Neural cell (in vitro differentiated cells): Measurements from ENCODE around the gene ADD2. TPM values are rescaled to one million over a fixed set of nuclear protein-coding genes. Genes with fewer than 3 reads are reported as not detected.

Source experiments
- H2AFZ ChIP-seq: fragments of 200-600, 300-800 bp; sonication (generic), shearing (Covaris generic); 2 replicates; pipeline ENCODE4 v1.6.0; 2014; ENCODE audit warnings: low read depth, mild to moderate bottlenecking, antibody characterized with exemption, low read length, moderate library complexity
- H3F3A ChIP-seq: fragments of 200-600 bp; shearing (Covaris generic); 2 replicates; pipeline ENCODE4 v1.6.1; 2016; ENCODE audit warnings: mild to moderate bottlenecking, moderate library complexity, mixed read lengths, antibody characterized with exemption, low read length; ENCODE audit not compliant: insufficient read depth, poor library complexity, severe bottlenecking
- H3K27ac ChIP-seq: fragments of 200-600, 300-800 bp; sonication (generic), shearing (Covaris generic); 2 replicates; pipeline ENCODE4 v1.5.1; 2014; ENCODE audit warnings: mild to moderate bottlenecking, low read length, moderate library complexity
- H3K27me3 ChIP-seq: fragments of 300-800, 200-600 bp; sonication (generic), shearing (Covaris generic); 2 replicates; pipeline ENCODE4 v1.6.0; 2014; ENCODE audit warnings: mild to moderate bottlenecking, low read depth, low read length, moderate library complexity; ENCODE audit not compliant: insufficient read depth
- H3K36me3 ChIP-seq: fragments of 300-800, 200-600 bp; sonication (generic), shearing (Covaris generic); 2 replicates; pipeline ENCODE4 v1.5.1; 2014; ENCODE audit warnings: mild to moderate bottlenecking, antibody characterized with exemption, low read length, moderate library complexity; ENCODE audit not compliant: insufficient read depth
- H3K4me2 ChIP-seq: fragments of 300-800, 200-600 bp; sonication (generic), shearing (Covaris generic); 2 replicates; pipeline ENCODE4 v1.6.0; 2014; ENCODE audit warnings: mild to moderate bottlenecking, low read length
- H3K4me3 ChIP-seq: fragments of 300-800, 200-600 bp; sonication (generic), shearing (Covaris generic); 2 replicates; pipeline ENCODE4 v1.5.1; 2014; ENCODE audit warnings: mild to moderate bottlenecking, low read length, moderate library complexity
- H3K79me2 ChIP-seq: fragments of 200-600 bp; shearing (Covaris generic); replicated peaks from 2 replicates; pipeline ENCODE4 v1.6.0; 2014; ENCODE audit warnings: mild to moderate bottlenecking, low read length, moderate library complexity; ENCODE audit not compliant: insufficient read depth
- H3K9ac ChIP-seq: fragments of 300-800, 200-600 bp; sonication (generic), shearing (Covaris generic); 2 replicates; pipeline ENCODE4 v1.6.1; 2016; ENCODE audit warnings: mild to moderate bottlenecking, low read length, mixed read lengths
- H3K9me2 ChIP-seq: fragments of 200-600 bp; shearing (Covaris generic); 2 replicates; pipeline ENCODE4 v1.6.1; 2016; ENCODE audit warnings: mild to moderate bottlenecking, low read length, mixed read lengths; ENCODE audit not compliant: insufficient read depth
- H3K9me3 ChIP-seq: fragments of 200-600, 300-800 bp; sonication (generic), shearing (Covaris generic); 2 replicates; pipeline ENCODE4 v1.6.1; 2016; ENCODE audit warnings: mild to moderate bottlenecking, mixed run types, low read length, moderate library complexity, mixed read lengths
- H4K20me1 ChIP-seq: fragments of 200-600 bp; shearing (Covaris generic); 2 replicates; pipeline ENCODE4 v1.6.1; 2016; ENCODE audit warnings: mild to moderate bottlenecking, mixed run types; ENCODE audit not compliant: insufficient read depth
- EP300 ChIP-seq: fragments of 450-650 bp; conservative IDR thresholded peaks from 2 replicates; pipeline ENCODE4 v1.6.1; 2014; ENCODE audit warnings: antibody characterized with exemption, mild to moderate bottlenecking, moderate library complexity; ENCODE audit not compliant: poor library complexity, severe bottlenecking
- EZH2 ChIP-seq: fragments of 200-600, 300-800 bp; shearing (Covaris generic), sonication (generic); IDR thresholded peaks from 2 replicates; pipeline ENCODE4 v1.6.1; 2014; ENCODE audit warnings: antibody characterized with exemption, low read length, borderline replicate concordance, mild to moderate bottlenecking; ENCODE audit not compliant: insufficient read depth, poor library complexity, severe bottlenecking
- MXI1 ChIP-seq: fragments of 450-650 bp; conservative IDR thresholded peaks from 2 replicates; pipeline ENCODE4 v1.6.1; 2014; ENCODE audit warnings: antibody characterized with exemption, mild to moderate bottlenecking; ENCODE audit not compliant: poor library complexity, severe bottlenecking
- POLR2AphosphoS5 ChIP-seq: IDR thresholded peaks from 2 replicates; pipeline ENCODE4 v1.6.1; 2012
- RAD21 ChIP-seq: fragments of 450-650 bp; conservative IDR thresholded peaks from 2 replicates; pipeline ENCODE4 v1.6.1; 2014; ENCODE audit warnings: antibody characterized with exemption, mild to moderate bottlenecking, moderate library complexity
- SMC3 ChIP-seq: fragments of 450-650 bp; conservative IDR thresholded peaks from 2 replicates; pipeline ENCODE4 v1.6.1; 2014; ENCODE audit warnings: antibody characterized with exemption, mild to moderate bottlenecking, moderate library complexity; ENCODE audit not compliant: poor library complexity
- TAF1 ChIP-seq: IDR thresholded peaks from 2 replicates; pipeline ENCODE4 v1.6.1; 2012; ENCODE audit warnings: low read depth
- polyA plus RNA-seq: library from polyadenylated mRNA; depleted of rRNA; stranded (reverse); fragments of >200 nt; gene quantifications from 2 replicates; pipeline ENCODE4 v1.2.3, GENCODE V29; 2014
- TF ChIP-seq, protein P1 (sequence below): IDR thresholded peaks from 2 replicates; pipeline ENCODE4 v1.6.1; 2012; ENCODE audit warnings: borderline replicate concordance
- TF ChIP-seq, protein P2 (sequence below): fragments of 450-650 bp; IDR thresholded peaks from 2 replicates; pipeline ENCODE4 v1.5.1; 2014; ENCODE audit warnings: antibody characterized with exemption, mild to moderate bottlenecking, moderate library complexity; ENCODE audit not compliant: poor library complexity, severe bottlenecking

The ADD2 gene
- polyA plus RNA-seq, 1 donor from 2014 or later: 52.5 TPM

DNA sequence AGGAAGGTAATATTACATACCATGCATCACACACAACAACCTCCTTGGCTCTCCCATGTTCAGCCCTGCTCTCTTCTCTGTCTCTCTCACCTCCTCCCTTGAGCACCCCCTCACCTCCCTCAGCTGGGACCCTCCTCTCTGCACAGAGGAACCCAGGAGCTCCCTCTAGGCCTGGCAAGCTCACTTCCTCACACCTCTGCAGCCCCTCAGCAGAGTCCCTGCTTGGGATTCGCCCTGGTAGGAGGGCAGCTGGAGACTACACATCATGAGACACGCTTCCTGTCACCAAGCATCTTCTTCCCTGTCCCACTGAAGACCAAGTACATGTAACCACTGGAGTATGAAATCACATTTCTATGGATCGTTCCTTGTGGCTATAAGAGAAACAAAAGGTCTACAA lies 51.0 kb downstream of the ADD2 start:
- no peak for TF ChIP-seq TAF1
- no peak for TF ChIP-seq POLR2AphosphoS5
- TF ChIP-seq, protein P1, sequence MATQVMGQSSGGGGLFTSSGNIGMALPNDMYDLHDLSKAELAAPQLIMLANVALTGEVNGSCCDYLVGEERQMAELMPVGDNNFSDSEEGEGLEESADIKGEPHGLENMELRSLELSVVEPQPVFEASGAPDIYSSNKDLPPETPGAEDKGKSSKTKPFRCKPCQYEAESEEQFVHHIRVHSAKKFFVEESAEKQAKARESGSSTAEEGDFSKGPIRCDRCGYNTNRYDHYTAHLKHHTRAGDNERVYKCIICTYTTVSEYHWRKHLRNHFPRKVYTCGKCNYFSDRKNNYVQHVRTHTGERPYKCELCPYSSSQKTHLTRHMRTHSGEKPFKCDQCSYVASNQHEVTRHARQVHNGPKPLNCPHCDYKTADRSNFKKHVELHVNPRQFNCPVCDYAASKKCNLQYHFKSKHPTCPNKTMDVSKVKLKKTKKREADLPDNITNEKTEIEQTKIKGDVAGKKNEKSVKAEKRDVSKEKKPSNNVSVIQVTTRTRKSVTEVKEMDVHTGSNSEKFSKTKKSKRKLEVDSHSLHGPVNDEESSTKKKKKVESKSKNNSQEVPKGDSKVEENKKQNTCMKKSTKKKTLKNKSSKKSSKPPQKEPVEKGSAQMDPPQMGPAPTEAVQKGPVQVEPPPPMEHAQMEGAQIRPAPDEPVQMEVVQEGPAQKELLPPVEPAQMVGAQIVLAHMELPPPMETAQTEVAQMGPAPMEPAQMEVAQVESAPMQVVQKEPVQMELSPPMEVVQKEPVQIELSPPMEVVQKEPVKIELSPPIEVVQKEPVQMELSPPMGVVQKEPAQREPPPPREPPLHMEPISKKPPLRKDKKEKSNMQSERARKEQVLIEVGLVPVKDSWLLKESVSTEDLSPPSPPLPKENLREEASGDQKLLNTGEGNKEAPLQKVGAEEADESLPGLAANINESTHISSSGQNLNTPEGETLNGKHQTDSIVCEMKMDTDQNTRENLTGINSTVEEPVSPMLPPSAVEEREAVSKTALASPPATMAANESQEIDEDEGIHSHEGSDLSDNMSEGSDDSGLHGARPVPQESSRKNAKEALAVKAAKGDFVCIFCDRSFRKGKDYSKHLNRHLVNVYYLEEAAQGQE: no peak
- TF ChIP-seq MXI1: no peak
- TF ChIP-seq EP300: no peak
- TF ChIP-seq SMC3: no peak
- TF ChIP-seq, protein P2, sequence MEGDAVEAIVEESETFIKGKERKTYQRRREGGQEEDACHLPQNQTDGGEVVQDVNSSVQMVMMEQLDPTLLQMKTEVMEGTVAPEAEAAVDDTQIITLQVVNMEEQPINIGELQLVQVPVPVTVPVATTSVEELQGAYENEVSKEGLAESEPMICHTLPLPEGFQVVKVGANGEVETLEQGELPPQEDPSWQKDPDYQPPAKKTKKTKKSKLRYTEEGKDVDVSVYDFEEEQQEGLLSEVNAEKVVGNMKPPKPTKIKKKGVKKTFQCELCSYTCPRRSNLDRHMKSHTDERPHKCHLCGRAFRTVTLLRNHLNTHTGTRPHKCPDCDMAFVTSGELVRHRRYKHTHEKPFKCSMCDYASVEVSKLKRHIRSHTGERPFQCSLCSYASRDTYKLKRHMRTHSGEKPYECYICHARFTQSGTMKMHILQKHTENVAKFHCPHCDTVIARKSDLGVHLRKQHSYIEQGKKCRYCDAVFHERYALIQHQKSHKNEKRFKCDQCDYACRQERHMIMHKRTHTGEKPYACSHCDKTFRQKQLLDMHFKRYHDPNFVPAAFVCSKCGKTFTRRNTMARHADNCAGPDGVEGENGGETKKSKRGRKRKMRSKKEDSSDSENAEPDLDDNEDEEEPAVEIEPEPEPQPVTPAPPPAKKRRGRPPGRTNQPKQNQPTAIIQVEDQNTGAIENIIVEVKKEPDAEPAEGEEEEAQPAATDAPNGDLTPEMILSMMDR: no peak
- TF ChIP-seq RAD21: no peak
- no peak for TF ChIP-seq EZH2
- no peak overlapping the region for H3K4me3 ChIP-seq
- H3K9me3 ChIP-seq: no peaks in the 10 kb centered on the region
- no peak overlapping the region for H3K27ac ChIP-seq
- H3K4me2 ChIP-seq: no peak overlapping the region
- H2AFZ ChIP-seq: no peak overlapping the region
- H3K36me3 ChIP-seq: no peaks in the 10 kb centered on the region
- H3K79me2 ChIP-seq: peaks cover 8% of the 10 kb centered on the region
- H3K27me3 ChIP-seq: no peaks in the 10 kb centered on the region
- H3K9me2 ChIP-seq: no peaks in the 10 kb centered on the region
- H3F3A ChIP-seq: no peaks in the 10 kb centered on the region
- no peak overlapping the region for H3K9ac ChIP-seq
- peaks cover 3% of the 10 kb centered on the region for H4K20me1 ChIP-seq

DNA sequence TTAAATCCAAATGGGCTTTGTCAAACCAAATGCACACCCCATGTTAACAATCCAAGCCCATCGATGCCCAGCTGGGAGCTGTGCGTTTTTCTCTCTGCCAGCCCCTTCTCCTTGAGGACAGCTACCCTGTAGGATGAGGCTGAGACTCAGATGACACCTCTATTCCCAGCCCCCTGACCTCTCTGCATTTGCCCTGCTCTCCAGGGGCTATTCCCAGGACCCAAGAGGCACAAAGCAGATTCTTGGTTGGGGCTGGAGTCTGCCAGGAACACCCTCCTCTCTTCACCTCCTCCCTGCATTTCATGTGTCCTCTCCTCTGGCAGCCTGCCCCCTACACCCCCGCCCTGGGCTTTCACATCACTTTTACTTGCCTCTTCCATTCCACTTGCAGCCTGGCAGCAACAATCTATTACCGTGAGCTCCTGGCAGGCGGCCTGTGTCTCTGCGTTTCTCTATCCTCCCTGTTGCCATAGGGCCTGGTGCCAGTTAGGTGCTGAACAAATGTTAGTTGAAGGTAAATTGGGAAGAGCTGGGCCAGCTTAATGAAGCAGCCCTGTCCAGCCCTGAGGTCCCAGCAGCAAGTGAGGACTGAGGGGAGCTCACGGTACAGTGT lies 51.8 kb downstream of the ADD2 start:
- Histone ChIP-seq H3K79me2 (peaks cover 8% of the 10 kb centered on the region), H3K36me3 (no peaks in the 10 kb centered on the region), H3K27ac (no peak overlapping the region), H3F3A (no peaks in the 10 kb centered on the region), H3K9ac (no peak overlapping the region), H3K9me3 (no peaks in the 10 kb centered on the region), H3K9me2 (no peaks in the 10 kb centered on the region), H4K20me1 (peaks cover 3% of the 10 kb centered on the region), H3K4me2 (no peak overlapping the region), H3K4me3 (no peak overlapping the region), H2AFZ (no peak overlapping the region), H3K27me3 (no peaks in the 10 kb centered on the region)
- TF ChIP-seq EZH2: no peak
- no peak for TF ChIP-seq RAD21
